Cardiac fibroblast (primary cell): ENCODE measurements around the gene PIP5K1B.
A peak's percentile ranks its signal among the peaks of the same experiment; 100 is the strongest.

Experiments
- DNase-seq, 2 donors: peaks; one replicate each; pipeline versions ENCODE4 v3.0.0 to v3.0.0-alpha.2; 2010; ENCODE audit warnings: low read depth in 2 of 2
- H3K4me3 ChIP-seq, 2 donors: replicated peaks in 1 of 2; 1 replicate in 1 of 2; 2 replicates in 1 of 2; pipeline ENCODE4 v1.5.1; 2011; ENCODE audit warnings: low read depth in 2 of 2, low read length in 2 of 2, mild to moderate bottlenecking in 2 of 2, moderate library complexity in 1 of 2
- CTCF ChIP-seq: IDR thresholded peaks from one replicate; pipeline ENCODE4 v1.5.1; 2011; ENCODE audit warnings: low read depth, mild to moderate bottlenecking, low read length, inconsistent platforms

PIP5K1B gene

GRCh38 chr9:69020301-69021145 is 315.5 kb downstream of the PIP5K1B start:
- H3K4me3 ChIP-seq, result no peak overlapping the region

GRCh38 chr9:69023650-69024049 is 318.6 kb downstream of the PIP5K1B start:
- no peak for TF ChIP-seq CTCF
- no peak for DNase-seq

More at GRCh38 chr9:69020301-69021145, 315.5 kb downstream of the PIP5K1B start:
- no peak for TF ChIP-seq CTCF
- DNase-seq, result no peak

GRCh38 chr9:69027355-69028097 is 322.5 kb downstream of the PIP5K1B start:
- peak; percentile 79 for TF ChIP-seq CTCF
- no peak overlapping the region for H3K4me3 ChIP-seq
- peak; percentile 57 to 68 for DNase-seq

More at GRCh38 chr9:69023650-69024049, 318.6 kb downstream of the PIP5K1B start:
- no peak overlapping the region for H3K4me3 ChIP-seq

- DNase-seq, result no peak
- H3K4me3 ChIP-seq, result no peak overlapping the region
- TF ChIP-seq CTCF, result no peak
These were observed 323.7 kb downstream of the PIP5K1B start for GRCh38 chr9:69028754-69029153.

GRCh38 chr9:69029535-69029934 is 324.5 kb downstream of the PIP5K1B start:
- TF ChIP-seq CTCF, result no peak
- no peak for DNase-seq
- H3K4me3 ChIP-seq, result no peak overlapping the region

- no peak for TF ChIP-seq CTCF
- peak; percentile 26 to 65 for DNase-seq
- H3K4me3 ChIP-seq, result no peak overlapping the region
These were observed 326.0 kb downstream of the PIP5K1B start for GRCh38 chr9:69030851-69031645.
